ENCODE measurements around the gene LUZP1.
A peak's percentile ranks its signal among the peaks of the same experiment; 100 is the strongest.

LUZP1 gene

DNA sequence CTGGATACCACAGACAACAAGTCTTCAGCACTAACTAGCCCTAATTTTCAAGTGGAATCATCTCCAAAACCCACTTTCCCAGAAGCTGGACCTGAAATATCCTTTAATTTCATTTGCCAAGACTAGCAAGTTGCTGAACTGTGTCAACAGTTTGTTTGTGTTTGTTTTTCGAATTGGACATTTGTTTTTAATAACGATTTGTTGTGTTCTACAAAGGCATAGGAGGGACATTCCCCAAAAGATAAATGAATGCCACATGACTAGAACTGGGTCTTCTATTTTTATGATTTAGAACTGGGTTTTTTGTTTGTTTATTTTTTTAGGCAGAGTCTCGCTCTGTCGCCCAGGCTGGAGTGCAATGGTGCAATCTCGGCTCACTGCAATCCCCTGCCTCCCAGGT, 17.9 kb downstream of the LUZP1 start:
- no peak for DNase-seq

DNA sequence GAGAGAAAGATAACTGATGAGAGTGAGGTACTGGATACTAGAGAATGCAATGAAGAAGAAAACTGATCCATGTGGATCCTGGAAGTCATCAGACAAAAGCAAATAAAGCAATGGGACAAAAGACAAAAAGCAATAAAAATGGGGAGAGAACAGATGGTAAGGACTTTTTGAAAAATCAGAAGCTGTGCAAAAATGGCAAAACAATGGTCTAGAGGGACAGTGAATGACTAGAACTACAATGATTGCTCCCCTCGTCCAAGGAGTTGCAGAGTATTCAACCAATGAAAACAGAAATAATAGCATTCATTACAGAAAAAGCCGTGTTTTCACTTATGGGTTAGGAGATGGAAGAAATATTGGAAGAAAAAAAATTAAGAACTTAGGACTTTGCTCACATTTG, 18.5 kb downstream of the LUZP1 start:
- DNase-seq: no peak

DNA sequence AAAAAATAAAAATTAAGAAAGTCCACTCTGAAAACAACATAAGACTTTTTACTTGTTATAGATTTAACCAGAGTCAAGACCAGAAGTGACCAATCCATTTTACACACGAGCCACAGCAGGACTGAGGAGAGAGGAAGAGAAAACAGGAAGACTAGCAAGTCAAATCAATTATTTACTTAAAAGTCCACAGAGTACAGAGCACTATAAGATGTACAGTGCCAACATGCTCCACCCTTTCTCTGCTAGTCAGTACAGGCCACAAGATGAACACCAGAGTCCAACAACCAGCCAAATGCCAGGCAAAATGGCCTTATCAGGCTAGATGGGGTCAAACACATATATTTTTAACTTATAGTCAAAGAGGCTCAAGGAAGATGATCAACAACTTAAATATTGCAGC, 19.5 kb downstream of the LUZP1 start:
- no peak for DNase-seq

DNA sequence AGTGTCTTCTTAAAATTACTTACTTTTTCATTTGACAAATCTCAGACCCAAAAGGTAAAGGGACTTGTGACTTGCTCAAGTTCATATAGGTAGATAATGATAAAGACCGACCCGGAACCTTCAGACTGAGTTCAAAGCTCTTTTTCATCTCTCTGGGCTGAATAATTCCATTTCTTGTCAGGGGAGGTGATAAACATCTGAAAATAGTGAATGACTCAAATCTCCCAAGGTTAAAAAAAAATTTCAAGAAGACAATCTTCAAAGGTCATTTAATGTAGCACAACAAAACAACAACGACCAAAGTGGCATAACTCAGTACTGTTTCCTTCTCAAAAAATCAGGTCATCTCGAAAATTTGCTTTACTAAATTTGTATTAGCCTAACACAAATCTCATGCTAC, 20.6 kb downstream of the LUZP1 start:
- DNase-seq: no peak

DNA sequence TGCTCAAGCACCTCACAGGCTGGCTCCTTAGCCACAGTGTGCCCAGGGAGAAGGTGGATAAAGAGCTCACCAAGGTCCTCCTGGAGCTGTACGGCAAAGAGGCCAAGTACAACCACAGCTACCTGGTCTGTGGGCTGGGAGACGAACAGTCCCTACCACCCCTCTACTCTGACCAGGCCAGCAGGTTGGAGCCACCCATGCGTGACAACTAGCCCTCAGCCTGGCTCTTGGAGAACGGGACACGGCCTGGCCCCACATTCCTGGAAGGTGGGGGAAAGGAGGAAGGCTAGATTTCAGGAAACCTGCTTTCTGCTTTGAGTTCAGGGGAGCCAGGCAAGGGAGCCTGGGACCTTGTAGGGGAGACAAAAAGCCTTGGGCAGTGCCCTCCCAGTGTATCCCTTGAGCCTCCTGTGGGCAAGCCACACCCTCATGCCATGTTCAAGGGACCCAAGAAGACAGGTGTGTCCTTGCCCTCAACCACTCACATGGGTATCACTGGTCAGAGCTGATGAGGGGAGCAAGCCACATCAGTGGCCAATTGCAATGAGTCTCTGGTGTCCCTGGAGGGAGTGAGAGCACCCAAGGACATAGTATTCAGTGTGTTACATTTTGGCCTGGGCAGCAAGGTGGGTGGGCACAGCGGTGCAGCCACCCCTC, 27.6 kb downstream of the LUZP1 start:
- DNase-seq: no peak

DNA sequence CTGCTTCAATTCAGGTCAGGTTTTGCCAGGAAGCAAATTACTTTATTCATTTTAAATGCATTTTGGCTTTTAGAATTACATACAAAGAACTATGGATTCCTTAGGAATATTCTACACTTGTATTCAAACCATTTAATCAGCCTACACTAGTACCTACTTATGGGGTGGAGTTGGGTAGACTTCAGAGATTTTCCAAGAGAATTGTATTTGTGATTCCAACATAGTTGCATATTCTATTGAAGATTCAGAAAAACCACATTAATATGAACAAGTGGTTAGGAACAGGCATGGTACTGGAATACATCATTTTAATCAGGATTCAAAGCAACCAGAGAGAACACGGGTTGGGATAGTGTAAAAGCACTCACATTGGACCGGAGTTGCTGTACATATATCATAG, 33.4 kb downstream of the LUZP1 start:
- no peak for DNase-seq

DNA sequence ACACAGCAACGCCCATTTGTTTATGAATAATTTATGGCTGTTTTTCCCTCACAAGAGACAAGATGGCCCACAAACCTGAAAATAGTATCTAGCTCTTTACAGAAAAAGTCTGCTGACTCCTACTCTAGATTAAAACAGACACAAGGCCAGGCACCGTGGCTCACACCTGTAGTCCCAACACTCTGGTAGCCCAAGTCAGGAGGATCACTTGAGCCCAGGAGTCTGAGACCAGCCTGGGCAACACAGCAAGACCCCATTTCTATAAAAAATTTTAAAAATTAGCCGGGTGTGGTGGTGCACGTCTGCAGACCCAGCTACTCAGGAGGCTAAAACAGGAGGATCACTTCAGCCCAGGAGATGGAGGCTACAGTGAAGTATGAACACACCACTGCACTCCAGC, 34.6 kb downstream of the LUZP1 start:
- DNase-seq: no peak

DNA sequence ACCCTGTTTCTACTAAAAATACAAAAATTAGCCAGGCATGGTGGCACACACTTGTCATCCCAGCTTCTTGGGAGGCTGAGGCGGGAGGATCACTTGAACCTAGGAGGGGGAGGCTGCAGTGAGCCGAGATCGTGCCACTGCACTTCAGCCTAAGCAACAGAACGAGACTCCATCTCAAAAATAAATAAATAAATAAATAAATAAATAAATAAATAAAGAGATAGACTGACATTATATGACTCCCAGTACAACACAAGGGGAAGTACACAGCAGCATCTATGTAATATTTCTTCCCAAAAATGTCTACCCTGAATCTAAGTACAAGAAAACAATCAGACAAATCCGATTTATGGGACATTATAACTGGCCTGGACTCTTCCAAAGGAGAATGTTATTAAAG, 35.1 kb downstream of the LUZP1 start:
- no peak for DNase-seq

DNA sequence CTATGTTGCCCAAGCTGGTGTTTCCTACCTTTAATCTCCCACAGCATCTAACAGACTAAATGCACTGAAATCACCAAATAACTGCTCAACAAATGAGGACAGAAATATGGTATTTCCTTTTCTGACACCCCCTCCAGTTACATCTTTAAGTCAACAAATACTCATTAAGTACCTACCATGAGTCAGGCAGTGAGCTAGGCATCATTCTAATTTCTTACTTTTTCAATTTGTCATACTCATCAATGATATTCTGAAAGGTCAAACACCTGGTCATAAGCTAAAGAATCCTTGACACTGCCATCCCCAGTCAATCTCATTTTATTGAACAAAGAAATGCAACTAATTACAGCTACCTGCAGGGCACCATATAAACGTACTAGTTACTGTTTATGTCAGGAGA, 36.6 kb downstream of the LUZP1 start:
- no peak for DNase-seq

DNA sequence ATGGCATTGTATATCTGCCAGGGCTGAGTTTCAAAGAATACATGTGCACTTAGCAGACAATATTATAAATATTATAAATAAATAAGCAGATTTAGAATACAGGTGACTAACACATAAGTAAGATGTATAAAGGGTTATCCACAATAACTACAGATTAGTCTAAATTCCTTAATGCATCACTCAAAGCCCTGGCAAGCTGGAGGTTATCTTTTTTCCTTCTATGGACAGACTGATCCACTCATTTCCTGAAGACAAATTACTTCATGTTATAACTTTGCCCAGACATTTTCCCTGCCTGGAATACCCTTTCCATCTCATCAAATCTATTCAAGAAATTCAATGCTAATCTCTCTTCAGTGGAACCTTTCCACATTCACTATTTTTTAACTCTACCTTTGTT, 38.8 kb downstream of the LUZP1 start:
- DNase-seq: no peak

DNA sequence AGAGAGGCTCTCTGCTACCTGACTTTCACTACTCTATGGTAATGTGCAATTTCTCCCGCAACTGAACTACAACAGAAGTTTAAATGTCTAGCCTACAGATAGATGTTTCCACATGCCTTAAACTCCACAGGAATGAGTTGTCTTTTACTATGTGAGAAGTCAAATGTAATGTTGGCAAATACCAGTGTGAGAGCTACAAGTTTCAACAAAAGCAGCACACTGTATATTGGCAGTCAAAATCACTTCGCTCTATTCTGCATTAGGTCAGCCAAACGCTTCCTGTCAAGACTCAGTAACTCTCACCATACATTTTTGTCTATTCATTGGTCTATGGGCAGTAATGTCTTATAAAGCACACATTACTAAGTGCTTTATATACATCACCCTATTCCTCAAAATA, 41.9 kb downstream of the LUZP1 start:
- DNase-seq: no peak

DNA sequence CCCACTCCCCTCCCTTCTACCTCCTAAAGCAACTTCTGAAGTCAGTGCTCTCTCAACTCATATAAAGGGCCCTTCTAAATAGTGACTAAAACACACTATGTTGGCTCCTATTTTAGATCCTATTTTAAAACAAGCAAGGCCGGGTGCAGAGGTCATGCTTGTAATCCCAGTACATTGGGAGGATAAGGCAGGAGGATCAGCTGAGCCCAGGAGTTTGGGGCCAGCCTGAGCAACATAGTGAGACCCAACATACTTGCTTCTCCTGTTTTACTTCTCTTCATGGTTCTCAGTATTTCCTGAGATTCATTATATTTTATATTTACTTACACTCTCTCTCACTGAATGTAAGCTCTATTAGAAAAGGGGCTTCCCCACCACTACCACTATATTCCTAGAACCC, 42.5 kb downstream of the LUZP1 start:
- no peak for DNase-seq

DNA sequence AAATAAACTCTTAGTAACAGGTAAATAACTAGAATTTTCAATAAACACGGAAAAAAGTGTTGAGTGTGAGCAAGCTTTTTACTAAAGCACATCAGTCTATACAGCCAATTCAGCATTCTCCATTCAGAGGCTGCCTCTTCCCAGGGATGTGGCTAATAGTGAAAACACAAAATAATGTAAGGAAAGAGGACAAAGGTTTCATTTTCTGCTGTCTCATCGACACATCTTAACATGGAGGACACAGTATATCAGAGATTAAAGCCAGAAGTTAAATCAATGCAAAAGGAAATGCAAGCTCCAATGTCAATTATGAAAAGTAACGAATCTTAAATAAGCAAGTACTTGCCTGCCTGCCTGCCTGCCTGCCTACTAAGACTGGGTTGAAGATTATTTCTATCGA, 43.2 kb downstream of the LUZP1 start:
- DNase-seq: no peak

DNA sequence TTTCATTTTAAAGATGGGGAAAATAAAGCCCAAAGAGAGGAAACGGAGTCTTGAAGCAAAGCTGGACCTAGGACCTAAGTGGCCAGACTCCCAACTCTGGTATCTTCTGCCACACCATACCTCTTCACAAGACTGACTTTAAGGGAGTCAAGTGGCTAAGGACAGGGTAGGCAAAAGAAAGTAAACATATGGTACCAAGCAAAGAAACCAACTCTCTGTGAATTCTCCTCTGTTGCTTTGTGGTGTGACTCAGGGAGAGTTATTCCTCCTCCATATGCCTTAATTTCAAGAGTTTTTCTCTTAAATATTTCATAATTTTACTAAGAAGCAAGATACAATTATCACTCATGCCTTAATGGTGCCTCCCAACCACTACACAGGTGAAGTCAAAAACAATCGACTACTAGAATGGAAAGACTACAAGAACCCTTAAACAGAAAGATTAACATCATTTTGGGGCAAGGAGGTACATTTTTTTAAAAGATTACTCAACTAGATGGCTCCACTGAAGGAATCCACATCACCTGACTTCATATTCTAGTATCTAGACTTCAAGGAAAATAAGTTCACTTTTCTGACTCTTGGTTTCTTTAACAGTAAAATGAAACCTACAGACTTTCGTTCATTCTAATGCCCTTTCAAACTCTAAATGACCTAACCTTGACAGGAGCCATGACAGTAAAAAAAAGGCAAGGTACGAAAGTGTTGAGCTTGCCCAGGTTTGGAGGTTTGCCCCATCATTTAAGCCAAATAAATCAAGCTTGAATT, 44.2 kb downstream of the LUZP1 start:
- no peak for DNase-seq

DNA sequence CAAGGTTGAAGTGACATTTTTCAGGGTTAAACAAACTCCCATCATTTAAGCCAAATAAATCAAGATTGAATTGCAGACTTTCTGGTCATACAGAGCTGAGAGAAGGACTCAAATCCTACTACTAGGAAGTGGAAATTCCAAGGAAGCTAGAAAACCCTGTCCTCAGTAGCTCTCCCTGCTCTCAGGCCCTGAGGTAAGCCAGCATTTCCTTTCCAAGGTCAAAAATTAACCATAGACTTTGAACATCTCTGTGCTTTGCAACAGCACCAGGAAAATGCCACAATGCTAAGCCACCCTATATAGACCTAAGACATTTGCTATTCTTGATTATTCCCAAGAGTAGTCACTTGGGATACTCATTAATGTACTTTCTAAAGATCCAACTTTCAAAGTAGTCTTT, 45.1 kb downstream of the LUZP1 start:
- DNase-seq: no peak

DNA sequence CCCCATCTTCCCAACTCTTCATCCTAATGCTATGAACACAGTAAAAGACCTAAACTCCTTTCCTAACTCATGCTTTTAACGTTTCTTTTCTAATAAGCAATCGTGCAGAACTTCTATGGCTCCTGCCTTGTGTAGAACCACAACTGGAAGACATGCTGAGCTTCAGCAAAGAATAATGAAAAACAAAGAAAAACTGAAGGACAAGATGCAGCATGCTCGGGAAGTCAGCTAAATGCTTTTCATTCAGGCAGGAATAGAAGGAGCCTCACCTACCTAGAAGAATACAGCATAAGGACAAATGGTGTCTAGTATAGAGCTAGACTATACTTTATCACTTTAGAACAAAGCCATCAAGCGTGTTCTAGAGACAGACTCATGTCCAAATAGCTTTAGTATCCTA, 45.9 kb downstream of the LUZP1 start:
- no peak for DNase-seq

DNA sequence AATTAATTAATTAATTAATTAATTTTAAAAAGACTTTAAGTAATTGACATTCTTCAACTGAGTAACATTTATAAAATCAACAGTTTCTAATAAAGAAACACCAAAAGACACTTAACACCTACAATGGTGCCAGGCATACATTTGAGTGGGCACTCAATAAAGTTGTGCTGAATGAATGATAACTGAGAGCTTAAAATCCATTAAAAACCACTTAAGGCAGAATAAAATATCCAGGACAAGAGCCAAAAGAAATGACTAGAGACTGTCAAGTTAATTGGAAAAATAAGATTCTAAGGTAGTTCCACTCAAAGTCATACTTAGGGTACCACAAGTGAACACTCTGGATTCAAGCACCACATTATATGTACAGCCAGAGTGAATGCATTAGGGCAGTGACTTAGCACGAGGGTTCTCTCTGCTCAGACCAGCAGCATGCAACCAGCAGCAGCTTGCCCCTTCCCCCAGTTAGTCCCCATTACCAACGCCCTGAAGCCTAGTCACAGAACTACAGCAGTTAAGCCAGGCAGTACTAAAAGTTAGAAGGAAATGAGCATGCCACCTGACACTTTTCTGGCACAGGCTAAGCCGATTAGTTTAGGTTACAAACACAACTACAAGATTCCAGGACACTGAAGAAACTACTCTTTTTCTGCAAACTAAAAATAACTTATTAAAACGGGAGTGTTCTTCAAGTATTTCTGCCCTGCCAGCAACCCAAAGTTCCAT, 46.5 kb downstream of the LUZP1 start:
- peak; percentile 68 for DNase-seq

DNA sequence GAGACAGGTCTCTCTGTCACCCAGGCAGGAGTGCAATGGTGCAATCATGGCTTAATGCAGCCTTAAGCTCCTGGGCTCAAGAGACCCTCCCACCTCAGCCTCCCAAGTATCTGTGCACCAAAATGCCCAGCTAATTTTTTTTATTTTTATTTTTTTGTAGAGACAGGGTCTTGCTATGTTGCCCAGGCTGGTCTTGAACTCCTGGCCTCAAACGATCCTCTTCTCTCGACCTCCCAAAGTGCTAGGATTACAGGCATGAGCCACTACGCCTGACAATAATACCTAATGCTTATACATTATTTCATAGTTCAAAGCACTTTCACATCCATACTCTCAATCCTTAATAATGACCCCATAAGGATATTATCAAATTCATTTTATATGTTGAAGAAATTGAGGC, 48.3 kb downstream of the LUZP1 start:
- DNase-seq: no peak

DNA sequence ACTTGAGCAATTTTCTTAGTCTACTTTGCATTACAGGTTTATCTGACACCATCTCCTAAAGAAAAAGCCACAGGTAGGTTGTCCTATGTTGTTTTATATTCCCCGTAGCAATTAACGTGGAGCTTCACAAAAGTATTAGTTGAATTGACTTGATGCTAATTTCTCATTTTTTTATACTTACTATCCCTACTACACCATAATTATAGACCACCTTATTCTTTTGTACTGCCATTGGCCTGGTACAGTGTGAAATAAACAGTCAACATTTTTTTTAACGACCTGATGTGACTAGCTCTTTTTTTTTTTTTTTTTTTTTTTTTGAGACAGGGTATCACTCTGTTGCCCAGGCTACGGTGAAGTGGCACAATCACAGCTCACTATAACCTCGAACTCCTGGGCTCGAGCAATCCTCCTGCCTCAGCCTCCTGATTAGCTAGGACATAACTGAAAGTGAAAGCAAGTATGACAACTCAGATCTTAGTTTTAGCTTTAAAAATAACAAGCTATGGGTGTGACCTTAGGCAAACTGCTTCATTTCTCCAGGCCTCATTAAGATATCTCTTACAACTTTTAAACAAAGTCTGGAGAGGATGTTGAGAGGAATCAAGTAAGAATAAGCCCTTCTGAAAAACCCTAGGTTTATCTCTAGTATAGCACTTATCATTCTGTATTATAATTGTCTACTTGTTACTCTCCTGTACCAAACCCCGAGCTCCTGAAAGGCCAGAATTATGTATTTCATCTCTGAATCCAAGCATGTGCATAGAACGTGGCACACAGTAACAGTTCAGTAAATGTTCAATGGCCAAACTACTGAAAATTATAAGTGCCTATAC, 49.5 kb downstream of the LUZP1 start:
- DNase-seq: no peak

DNA sequence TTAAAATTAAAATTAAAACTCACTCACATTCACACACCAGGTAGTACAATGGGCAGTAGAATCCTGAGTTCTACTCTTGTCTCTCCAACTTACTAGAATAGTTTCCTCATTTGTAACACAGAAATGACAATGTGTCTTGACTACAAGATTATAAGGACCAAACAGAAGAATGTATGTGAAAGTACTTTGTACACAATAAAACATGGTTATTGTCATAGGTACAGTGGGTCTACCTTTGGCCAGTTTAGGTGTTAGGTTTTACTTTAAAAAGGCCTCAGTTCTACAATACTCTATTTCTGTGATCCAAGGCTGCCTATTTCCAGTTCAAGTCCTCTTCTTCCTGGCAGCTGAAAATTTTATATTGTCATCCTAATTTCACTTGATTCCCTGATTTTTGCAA, 50.2 kb downstream of the LUZP1 start:
- no peak for DNase-seq

DNA sequence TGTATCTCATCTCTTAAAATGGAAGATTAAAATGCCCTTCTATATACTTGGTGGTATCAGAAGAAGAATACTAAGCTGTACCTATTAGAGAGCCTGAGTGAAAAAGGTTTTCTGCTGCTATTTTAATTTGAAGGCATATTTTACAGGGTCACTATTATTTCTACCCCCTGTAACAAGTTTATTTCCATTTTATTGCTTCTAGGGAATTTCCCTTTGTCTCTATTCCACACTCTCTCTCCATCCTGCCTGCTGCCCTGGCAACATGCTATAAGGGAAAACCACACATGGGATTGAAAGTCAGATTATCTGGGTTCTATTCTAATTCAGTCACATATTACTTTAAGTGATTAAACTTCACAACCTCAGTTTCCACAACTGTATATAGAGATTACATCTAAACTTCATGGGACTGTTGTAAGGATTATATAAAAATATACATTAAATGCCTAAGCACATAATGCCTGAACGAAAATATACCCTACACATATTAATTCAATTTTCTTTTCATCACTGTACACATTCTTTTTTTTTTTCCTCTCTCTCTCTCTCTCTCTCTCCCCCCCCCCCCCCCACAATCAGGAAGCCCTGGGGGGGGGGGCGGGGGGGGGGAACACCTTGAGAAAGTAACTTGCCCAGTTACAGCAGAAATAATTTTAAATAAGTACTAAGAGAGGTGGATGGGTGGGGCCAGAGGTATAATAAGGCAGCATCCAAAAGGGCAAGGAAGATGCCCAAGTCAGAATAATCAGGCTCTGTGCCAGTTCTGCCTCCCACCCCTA, 51.5 kb downstream of the LUZP1 start:
- DNase-seq: no peak

DNA sequence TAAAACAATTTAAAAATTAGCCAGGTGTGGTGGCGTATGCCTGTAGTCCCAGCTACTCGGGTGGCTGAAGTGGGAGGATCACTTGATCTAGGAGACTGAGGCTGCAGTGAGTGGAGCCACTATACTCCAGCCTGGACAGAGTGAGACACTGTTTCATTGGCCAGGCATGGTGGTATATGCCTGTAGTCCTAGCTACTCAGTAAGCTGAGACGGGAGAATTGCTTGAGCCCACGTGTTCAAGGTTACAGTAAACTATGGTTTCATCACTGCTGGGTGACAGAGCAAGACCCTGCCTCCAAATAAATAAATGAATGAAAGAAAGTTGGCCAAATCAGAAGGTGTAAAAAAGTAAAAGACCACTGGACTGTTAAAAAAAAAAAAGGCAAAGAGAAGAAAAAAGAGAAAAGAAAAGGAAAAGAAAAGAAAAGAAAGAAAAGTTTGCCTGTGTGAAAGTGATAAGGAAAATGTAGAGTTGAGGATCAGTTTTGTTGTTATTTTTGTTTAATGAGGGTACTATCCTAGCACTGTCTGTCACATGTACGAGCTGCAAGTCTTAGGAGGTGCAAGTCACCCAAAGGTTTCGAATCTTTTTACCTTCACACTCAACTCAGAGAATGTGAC, 52.3 kb downstream of the LUZP1 start:
- DNase-seq: no peak

Measured in islet precursor cell (in vitro differentiated cells).